C4-2B (cell line): Measurements from ENCODE around the gene CINP.

Source experiments
- ZFX ChIP-seq: fragments of 450-650 bp; IDR thresholded peaks from 2 replicates; pipeline ENCODE4 v1.6.1; 2017
- TF ChIP-seq, protein P1 (sequence below): fragments of 450-650 bp; conservative IDR thresholded peaks from 2 replicates; pipeline ENCODE4 v1.5.1; 2017; ENCODE audit warnings: mild to moderate bottlenecking

DNA sequence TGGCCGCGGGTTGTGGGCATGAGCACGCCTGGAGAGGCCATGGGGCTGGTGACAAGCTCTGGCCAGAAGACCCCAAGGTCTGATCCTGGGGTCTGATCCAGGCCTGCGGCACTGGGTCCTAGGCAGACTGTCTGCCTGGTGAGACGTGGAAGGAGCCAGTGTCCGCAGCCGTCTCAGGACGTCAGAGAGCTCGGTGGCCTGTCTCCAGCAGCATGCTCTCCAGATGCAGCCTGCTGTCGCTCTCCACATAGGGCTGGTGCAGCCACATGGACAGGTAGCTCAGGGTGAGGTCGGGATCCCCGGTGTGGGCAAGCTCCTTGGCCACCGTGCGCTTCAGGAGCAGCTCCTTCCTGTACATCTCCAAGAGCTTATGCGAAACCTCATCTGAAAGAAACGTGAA lies 14.3 kb downstream of the CINP start:
- TF ChIP-seq, protein P1, sequence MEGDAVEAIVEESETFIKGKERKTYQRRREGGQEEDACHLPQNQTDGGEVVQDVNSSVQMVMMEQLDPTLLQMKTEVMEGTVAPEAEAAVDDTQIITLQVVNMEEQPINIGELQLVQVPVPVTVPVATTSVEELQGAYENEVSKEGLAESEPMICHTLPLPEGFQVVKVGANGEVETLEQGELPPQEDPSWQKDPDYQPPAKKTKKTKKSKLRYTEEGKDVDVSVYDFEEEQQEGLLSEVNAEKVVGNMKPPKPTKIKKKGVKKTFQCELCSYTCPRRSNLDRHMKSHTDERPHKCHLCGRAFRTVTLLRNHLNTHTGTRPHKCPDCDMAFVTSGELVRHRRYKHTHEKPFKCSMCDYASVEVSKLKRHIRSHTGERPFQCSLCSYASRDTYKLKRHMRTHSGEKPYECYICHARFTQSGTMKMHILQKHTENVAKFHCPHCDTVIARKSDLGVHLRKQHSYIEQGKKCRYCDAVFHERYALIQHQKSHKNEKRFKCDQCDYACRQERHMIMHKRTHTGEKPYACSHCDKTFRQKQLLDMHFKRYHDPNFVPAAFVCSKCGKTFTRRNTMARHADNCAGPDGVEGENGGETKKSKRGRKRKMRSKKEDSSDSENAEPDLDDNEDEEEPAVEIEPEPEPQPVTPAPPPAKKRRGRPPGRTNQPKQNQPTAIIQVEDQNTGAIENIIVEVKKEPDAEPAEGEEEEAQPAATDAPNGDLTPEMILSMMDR = no peak
- TF ChIP-seq ZFX = no peak
